MM.1S (cell line): ENCODE data around the gene PCDHA1.
"Not testable (repeated sequence)": the region's sequence is repeated elsewhere in the genome, so short reads cannot be mapped to it uniquely, and the experiment has no call there.

Experiments used
- CTCF ChIP-seq: fragments of 300-600 bp; sonication (generic); IDR thresholded peaks from 2 replicates; pipeline ENCODE4 v1.5.1; 2016; ENCODE audit warnings: antibody characterized with exemption, low read length, mixed read lengths
- EZH2phosphoT487 ChIP-seq: fragments of 300-600 bp; sonication (generic); IDR thresholded peaks from 2 replicates; pipeline ENCODE4 v1.6.1; 2018; ENCODE audit warnings: antibody characterized with exemption, low read length

- not testable (repeated sequence) for TF ChIP-seq CTCF, EZH2phosphoT487
Observed at GRCh38 chr5:140834439-140835008, 48.6 kb downstream of the PCDHA1 start.
